Hematopoietic multipotent progenitor cell treated with erythropoietin and hydrocortisone succinate and interleukin-3 and kit ligand, for 4 days (in vitro differentiated cells): ENCODE results near the gene RGPD8.
"Not testable (repeated sequence)": the region's sequence is repeated elsewhere in the genome, so short reads cannot be mapped to it uniquely, and the experiment has no call there.

ENCODE experiments used
- DNase-seq: peaks from one replicate; pipeline ENCODE4 v3.0.0-alpha.2; 2015

RGPD8 gene

GRCh38 chr2:112434890-112435715, 1.7 kb upstream of the RGPD8 start:
- DNase-seq, result not testable (repeated sequence)

- no peak for DNase-seq
Observed at GRCh38 chr2:112433932-112434730, 686 bp upstream of the RGPD8 start.

- DNase-seq, result peak; percentile 65
Observed at GRCh38 chr2:112432735-112433479, 538 bp downstream of the RGPD8 start.

GRCh38 chr2:112432390-112432734, 1.1 kb downstream of the RGPD8 start:
- DNase-seq, result not testable (repeated sequence)

- DNase-seq, result peak; percentile 58
Observed at GRCh38 chr2:112431587-112432295, 1.7 kb downstream of the RGPD8 start.

- DNase-seq, result not testable (repeated sequence)
Observed at GRCh38 chr2:112424553-112424952, 8.9 kb downstream of the RGPD8 start.

- not testable (repeated sequence) for DNase-seq
Observed at GRCh38 chr2:112416860-112417259, 16.6 kb downstream of the RGPD8 start.

- DNase-seq, result not testable (repeated sequence)
Observed at GRCh38 chr2:112360055-112360454, 73.4 kb downstream of the RGPD8 start.

- DNase-seq, result not testable (repeated sequence)
Observed at GRCh38 chr2:112354335-112354734, 79.1 kb downstream of the RGPD8 start.

GRCh38 chr2:112352809-112353603, 80.4 kb downstream of the RGPD8 start:
- not testable (repeated sequence) for DNase-seq

- not testable (repeated sequence) for DNase-seq
Observed at GRCh38 chr2:112352292-112352691, 81.2 kb downstream of the RGPD8 start.

- no peak for DNase-seq
Observed at GRCh38 chr2:112345030-112346027, 88.1 kb downstream of the RGPD8 start.

GRCh38 chr2:112343827-112344585, 89.4 kb downstream of the RGPD8 start:
- no peak for DNase-seq

- DNase-seq, result no peak
Observed at GRCh38 chr2:112342067-112342550, 91.3 kb downstream of the RGPD8 start.

GRCh38 chr2:112340475-112341267, 92.8 kb downstream of the RGPD8 start:
- DNase-seq, result no peak

GRCh38 chr2:112339986-112340385, 93.5 kb downstream of the RGPD8 start:
- DNase-seq, result peak; percentile 34

- DNase-seq, result no peak
Observed at GRCh38 chr2:112335600-112335999, 97.8 kb downstream of the RGPD8 start.

GRCh38 chr2:112332123-112332696, 101.2 kb downstream of the RGPD8 start:
- no peak for DNase-seq
